NCI-H146 (cell line): ENCODE results near the gene DAP.

Source experiments
- DNase-seq: peaks from one replicate; lab custom pipeline; 2025; lab: John Stamatoyannopoulos, UW

DAP gene

GRCh38 chr5:10760096-10760920 is 726 bp downstream of the DAP start:
- DNase-seq, result peak; percentile 66

GRCh38 chr5:10759111-10759510 is 1.9 kb downstream of the DAP start:
- no peak for DNase-seq

GRCh38 chr5:10757922-10758555 is 3.0 kb downstream of the DAP start:
- DNase-seq, result no peak

GRCh38 chr5:10757043-10757442 is 4.0 kb downstream of the DAP start:
- no peak for DNase-seq

GRCh38 chr5:10756549-10756948 is 4.5 kb downstream of the DAP start:
- no peak for DNase-seq

GRCh38 chr5:10753178-10753577 is 7.9 kb downstream of the DAP start:
- no peak for DNase-seq

- DNase-seq, result no peak
Measured at GRCh38 chr5:10752451-10752850, 8.6 kb downstream of the DAP start.

GRCh38 chr5:10750909-10751308 is 10.1 kb downstream of the DAP start:
- DNase-seq, result no peak

- no peak for DNase-seq
Measured at GRCh38 chr5:10747678-10748622, 13.1 kb downstream of the DAP start.

- DNase-seq, result no peak
Measured at GRCh38 chr5:10746711-10747110, 14.3 kb downstream of the DAP start.

- no peak for DNase-seq
Measured at GRCh38 chr5:10745133-10745532, 15.9 kb downstream of the DAP start.

- DNase-seq, result no peak
Measured at GRCh38 chr5:10744681-10745080, 16.4 kb downstream of the DAP start.

GRCh38 chr5:10743951-10744350 is 17.1 kb downstream of the DAP start:
- DNase-seq, result no peak

- no peak for DNase-seq
Measured at GRCh38 chr5:10743526-10743925, 17.5 kb downstream of the DAP start.

- no peak for DNase-seq
Measured at GRCh38 chr5:10741661-10742060, 19.4 kb downstream of the DAP start.

GRCh38 chr5:10740384-10740783 is 20.6 kb downstream of the DAP start:
- DNase-seq, result no peak

GRCh38 chr5:10737880-10738279 is 23.2 kb downstream of the DAP start:
- no peak for DNase-seq

GRCh38 chr5:10736808-10737207 is 24.2 kb downstream of the DAP start:
- DNase-seq, result no peak

GRCh38 chr5:10736354-10736753 is 24.7 kb downstream of the DAP start:
- DNase-seq, result no peak

- DNase-seq, result no peak
Measured at GRCh38 chr5:10735569-10736276, 25.3 kb downstream of the DAP start.

- no peak for DNase-seq
Measured at GRCh38 chr5:10734832-10735523, 26.1 kb downstream of the DAP start.
